Stimulated activated CD8-positive, alpha-beta memory T cell treated with anti-CD3 and anti-CD28 coated beads, Interleukin-12 subunit alpha, Interleukin-12 subunit beta, amount 100 ng/mL, for 1 hour (primary cell): ENCODE results near the gene MACF1.
"Not testable (repeated sequence)": the region's sequence is repeated elsewhere in the genome, so short reads cannot be mapped to it uniquely, and the experiment has no call there.

Source experiments
- DNase-seq: peaks from one replicate; pipeline ENCODE4 v3.0.0-alpha.2; 2020; ENCODE audit warnings: low read depth

The MACF1 gene

GRCh38 chr1:39418236-39418635, 213.7 kb downstream of the MACF1 start:
- no peak for DNase-seq

- no peak for DNase-seq
These were observed 216.0 kb downstream of the MACF1 start for GRCh38 chr1:39420493-39420892.

GRCh38 chr1:39422614-39423013, 218.1 kb downstream of the MACF1 start:
- DNase-seq: no peak

- no peak for DNase-seq
These were observed 220.7 kb downstream of the MACF1 start for GRCh38 chr1:39425151-39425550.

GRCh38 chr1:39425634-39426033, 221.1 kb downstream of the MACF1 start:
- DNase-seq: no peak

GRCh38 chr1:39426346-39426745, 221.9 kb downstream of the MACF1 start:
- DNase-seq: no peak

- DNase-seq: no peak
These were observed 222.9 kb downstream of the MACF1 start for GRCh38 chr1:39427374-39427773.

GRCh38 chr1:39427912-39428311, 223.4 kb downstream of the MACF1 start:
- DNase-seq: no peak

GRCh38 chr1:39431927-39432326, 227.4 kb downstream of the MACF1 start:
- no peak for DNase-seq

- DNase-seq: no peak
These were observed 230.4 kb downstream of the MACF1 start for GRCh38 chr1:39434797-39435395.

GRCh38 chr1:39435597-39435996, 231.1 kb downstream of the MACF1 start:
- no peak for DNase-seq

- no peak for DNase-seq
These were observed 232.3 kb downstream of the MACF1 start for GRCh38 chr1:39436842-39437241.

- no peak for DNase-seq
These were observed 233.5 kb downstream of the MACF1 start for GRCh38 chr1:39438042-39438441.

- no peak for DNase-seq
These were observed 236.4 kb downstream of the MACF1 start for GRCh38 chr1:39440856-39441255.

GRCh38 chr1:39441797-39442196, 237.3 kb downstream of the MACF1 start:
- no peak for DNase-seq

GRCh38 chr1:39445573-39445972, 241.1 kb downstream of the MACF1 start:
- DNase-seq: no peak

- DNase-seq: no peak
These were observed 242.6 kb downstream of the MACF1 start for GRCh38 chr1:39446986-39447567.

GRCh38 chr1:39450041-39450440, 245.5 kb downstream of the MACF1 start:
- DNase-seq: not testable (repeated sequence)

- DNase-seq: no peak
These were observed 246.6 kb downstream of the MACF1 start for GRCh38 chr1:39450956-39451606.

GRCh38 chr1:39452081-39452480, 247.6 kb downstream of the MACF1 start:
- no peak for DNase-seq

GRCh38 chr1:39452540-39452939, 248.0 kb downstream of the MACF1 start:
- DNase-seq: no peak

- DNase-seq: no peak
These were observed 249.1 kb downstream of the MACF1 start for GRCh38 chr1:39453603-39454002.

- DNase-seq: no peak
These were observed 254.5 kb downstream of the MACF1 start for GRCh38 chr1:39458991-39459390.

- DNase-seq: no peak
These were observed 257.6 kb downstream of the MACF1 start for GRCh38 chr1:39462074-39462473.
